H9 (cell line): Measurements from ENCODE around the gene LEKR1. TPM values are rescaled to one million over a fixed set of nuclear protein-coding genes. Genes with fewer than 3 reads are reported as not detected.

Experiments
- DNase-seq: peaks from one replicate; pipeline ENCODE4 v3.0.0-alpha.2; 2017
- H2AFZ ChIP-seq: one replicate; pipeline ENCODE4 v1.6.1; 2013; ENCODE audit warnings: mild to moderate bottlenecking, low read length, control low read depth, moderate library complexity
- H2AK5ac ChIP-seq: 2 replicates; pipeline ENCODE4 v1.6.1; 2013; ENCODE audit warnings: low read length, control low read depth, mixed read lengths; ENCODE audit not compliant: insufficient read length
- H2BK120ac ChIP-seq: one replicate; pipeline ENCODE4 v1.6.1; 2013; ENCODE audit warnings: low read depth, mild to moderate bottlenecking, low read length, control low read depth, inconsistent platforms; ENCODE audit not compliant: poor library complexity, severe bottlenecking
- H2BK12ac ChIP-seq: 2 replicates; pipeline ENCODE4 v1.6.1; 2013; ENCODE audit warnings: low read length, control low read depth, mixed read lengths, low read depth; ENCODE audit not compliant: insufficient read length
- H2BK15ac ChIP-seq: 2 replicates; pipeline ENCODE4 v1.6.1; 2013; ENCODE audit warnings: low read depth, low read length, control low read depth
- H2BK20ac ChIP-seq: one replicate; pipeline ENCODE4 v1.6.1; 2013; ENCODE audit warnings: low read depth, mild to moderate bottlenecking, low read length, control low read depth, inconsistent platforms; ENCODE audit not compliant: poor library complexity, severe bottlenecking
- H2BK5ac ChIP-seq: 2 replicates; pipeline ENCODE4 v1.6.1; 2013; ENCODE audit warnings: low read length, control low read depth, mixed read lengths; ENCODE audit not compliant: insufficient read length
- H3K14ac ChIP-seq: 2 replicates; pipeline ENCODE4 v1.6.1; 2013; ENCODE audit warnings: low read length, control low read depth; ENCODE audit not compliant: insufficient read depth
- H3K18ac ChIP-seq: 2 replicates; pipeline ENCODE4 v1.6.1; 2013; ENCODE audit warnings: low read depth, mild to moderate bottlenecking, mixed read lengths, low read length, control low read depth; ENCODE audit not compliant: insufficient read length
- H3K23ac ChIP-seq: 2 replicates; pipeline ENCODE4 v1.6.1; 2013; ENCODE audit warnings: low read length, control low read depth, mixed read lengths, low read depth; ENCODE audit not compliant: insufficient read length
- H3K23me2 ChIP-seq: 2 replicates; pipeline ENCODE4 v1.6.1; 2013; ENCODE audit warnings: low read depth, mild to moderate bottlenecking, mixed read lengths, low read length, control low read depth; ENCODE audit not compliant: insufficient read length, poor library complexity, severe bottlenecking
- H3K27ac ChIP-seq: 2 replicates; pipeline ENCODE4 v1.5.1; 2013; ENCODE audit warnings: low read length, control low read depth, mixed read lengths, low read depth; ENCODE audit not compliant: insufficient read length
- H3K27me3 ChIP-seq: 2 replicates; pipeline ENCODE4 v1.6.1; 2013; ENCODE audit warnings: low read length, control low read depth, inconsistent platforms; ENCODE audit not compliant: insufficient read depth
- H3K4ac ChIP-seq: 2 replicates; pipeline ENCODE4 v1.6.1; 2013; ENCODE audit warnings: low read depth, mild to moderate bottlenecking, control low read depth, inconsistent platforms, low read length, moderate library complexity
- H3K4me1 ChIP-seq: 2 replicates; pipeline ENCODE4 v1.6.1; 2013; ENCODE audit warnings: low read length, control low read depth, inconsistent platforms; ENCODE audit not compliant: insufficient read depth
- H3K4me2 ChIP-seq: 2 replicates; pipeline ENCODE4 v1.6.1; 2013; ENCODE audit warnings: low read length, control low read depth, mixed read lengths; ENCODE audit not compliant: insufficient read length, insufficient read depth
- H3K56ac ChIP-seq: 2 replicates; pipeline ENCODE4 v1.6.1; 2013; ENCODE audit warnings: low read depth, mild to moderate bottlenecking, mixed read lengths, low read length, control low read depth; ENCODE audit not compliant: insufficient read length
- H3K79me1 ChIP-seq: 2 replicates; pipeline ENCODE4 v1.6.1; 2013; ENCODE audit warnings: low read depth, mild to moderate bottlenecking, moderate library complexity, low read length, control low read depth, inconsistent platforms; ENCODE audit not compliant: insufficient read depth, poor library complexity, severe bottlenecking
- H3K79me2 ChIP-seq: 2 replicates; pipeline ENCODE4 v1.6.1; 2013; ENCODE audit warnings: low read length, control low read depth, inconsistent platforms; ENCODE audit not compliant: insufficient read depth
- H3K9ac ChIP-seq: 2 replicates; pipeline ENCODE4 v1.6.1; 2013; ENCODE audit warnings: low read length, control low read depth, mixed read lengths; ENCODE audit not compliant: insufficient read length; ENCODE audit errors: extremely low read depth
- H3K9me3 ChIP-seq: one replicate; pipeline ENCODE4 v1.6.1; 2013; ENCODE audit warnings: low read depth, low read length, inconsistent platforms; ENCODE audit not compliant: control insufficient read depth
- H3T11ph ChIP-seq: one replicate; pipeline ENCODE4 v1.6.1; 2013; ENCODE audit warnings: mild to moderate bottlenecking, low read length, control low read depth, inconsistent platforms
- H4K20me1 ChIP-seq: one replicate; pipeline ENCODE4 v1.6.1; 2013; ENCODE audit not compliant: control insufficient read depth, insufficient read length, insufficient read depth
- H4K5ac ChIP-seq: 2 replicates; pipeline ENCODE4 v1.6.1; 2013; ENCODE audit warnings: low read depth, mild to moderate bottlenecking, mixed read lengths, low read length, control low read depth; ENCODE audit not compliant: insufficient read length
- H4K8ac ChIP-seq: replicated peaks from 2 replicates; pipeline ENCODE4 v1.6.1; 2013; ENCODE audit warnings: low read length, control low read depth, mixed read lengths, low read depth; ENCODE audit not compliant: insufficient read length
- H4K91ac ChIP-seq: 2 replicates; pipeline ENCODE4 v1.6.1; 2013; ENCODE audit warnings: low read depth, mild to moderate bottlenecking, moderate library complexity, mixed read lengths, low read length, control low read depth; ENCODE audit not compliant: insufficient read length
- H3K27ac Mint-ChIP-seq, 3 experiments: 2 replicates in 2 of 3; 3 replicates in 1 of 3; pipeline ENCODE4 v1.8.0; 2020 to 2021; ENCODE audit warnings: mixed read lengths in 3 of 3, mild to moderate bottlenecking in 1 of 3, moderate library complexity in 1 of 3
- H3K27me3 Mint-ChIP-seq: 2 replicates; pipeline ENCODE4 v1.8.0; 2021; ENCODE audit warnings: low read depth, mild to moderate bottlenecking, moderate library complexity, mixed read lengths
- H3K36me3 Mint-ChIP-seq, 3 experiments: 2 replicates in 2 of 3; 3 replicates in 1 of 3; pipeline ENCODE4 v1.8.0; 2020 to 2021; ENCODE audit warnings: low read depth in 3 of 3, mixed read lengths in 3 of 3; ENCODE audit not compliant: insufficient read depth in 1 of 3
- H3K4me1 Mint-ChIP-seq, 2 experiments: 2 replicates each; pipeline ENCODE4 v1.8.0; 2020; ENCODE audit warnings: mixed read lengths in 2 of 2
- H3K4me3 Mint-ChIP-seq, 2 experiments: 2 replicates in 1 of 2; 3 replicates in 1 of 2; pipeline ENCODE4 v1.8.0; 2020 to 2021; ENCODE audit warnings: mild to moderate bottlenecking in 2 of 2, mixed read lengths in 2 of 2, moderate library complexity in 1 of 2
- H3K9me3 Mint-ChIP-seq, 2 experiments: 2 replicates in 1 of 2; 3 replicates in 1 of 2; pipeline ENCODE4 v1.8.0; 2020; ENCODE audit warnings: mild to moderate bottlenecking in 2 of 2, mixed read lengths in 2 of 2, moderate library complexity in 1 of 2
- WGBS: extraction: QIAGEN DNeasy Blood & Tissue Kit; methylation state at CpG from one replicate; pipeline ENCODE4 v1.1.7; 2013; ENCODE audit warnings: missing lambda C conversion rate, low lambda C conversion rate, mixed read lengths; ENCODE audit not compliant: insufficient read length; ENCODE audit errors: extremely low coverage; 5-methylcytosine and 5-hydroxymethylcytosine counted together
- total RNA-seq: library from RNA; stranded (reverse); gene quantifications from 2 replicates; pipeline ENCODE4 v1.2.1, GENCODE V29; 2021
- TF ChIP-seq, protein P1 (sequence below): fragments of 200-600 bp; sonication (generic); conservative IDR thresholded peaks from 3 replicates; pipeline ENCODE4 v1.8.0; 2021; ENCODE audit warnings: antibody characterized with exemption, mild to moderate bottlenecking

Gene LEKR1
- total RNA-seq, 1 experiment from 2014 or later: not detected

DNA sequence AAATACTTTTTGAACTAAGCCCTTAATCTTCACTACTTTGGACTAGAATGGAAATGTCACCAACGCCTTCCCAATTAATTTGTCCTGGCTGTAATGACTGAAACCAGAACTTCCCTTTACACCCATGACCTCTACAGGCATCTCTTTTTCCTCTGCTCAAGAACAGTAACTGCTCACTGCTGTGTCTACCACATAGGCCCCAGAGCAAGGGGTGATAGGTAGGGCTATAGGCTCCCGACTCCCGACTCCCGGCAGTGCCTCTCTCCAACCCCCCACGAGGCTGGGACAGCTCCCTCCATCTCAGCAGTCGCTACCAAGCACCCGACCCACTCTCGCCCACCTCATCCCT lies 384 bp upstream of the LEKR1 start:
- DNase-seq: no peak
- H3K36me3 Mint-ChIP-seq: peaks cover 2 to 6% (median 2%) of the 10 kb centered on the region in 3 experiments; a peak in 5 of 7 replicates
- Histone ChIP-seq H2BK20ac (no peak overlapping the region), H3K27ac (no peak overlapping the region), H2BK5ac (no peak overlapping the region), H4K8ac (no peak overlapping the region), H3T11ph (no peak overlapping the region), H3K4ac (no peak overlapping the region), H3K18ac (no peak overlapping the region), H3K79me1 (no peaks in the 10 kb centered on the region), H3K23ac (no peak overlapping the region), H3K9me3 (no peaks in the 10 kb centered on the region), H3K27me3 (peaks cover 32% of the 10 kb centered on the region; the same call in 1 of the 2 replicates), H2BK12ac (no peak overlapping the region), H4K20me1 (no peaks in the 10 kb centered on the region), H4K5ac (no peak overlapping the region), H2BK120ac (no peak overlapping the region), H3K56ac (no peak overlapping the region), H2BK15ac (no peak overlapping the region), H4K91ac (no peak overlapping the region), H3K4me1 (peaks cover 2% of the 10 kb centered on the region; the same call in 1 of the 2 replicates), H3K23me2 (peaks cover 12% of the 10 kb centered on the region), H3K4me2 (peak overlapping the region; percentile 99), H3K14ac (peak overlapping the region; percentile 51; the same call in 1 of the 2 replicates), H3K9ac (peak overlapping the region; percentile 17), H3K79me2 (no peaks in the 10 kb centered on the region), H2AK5ac (no peak overlapping the region), H2AFZ (no peak overlapping the region)
- H3K4me3 Mint-ChIP-seq: peak overlapping the region; percentile 83 to 85
- peaks cover 46 to 52% of the 10 kb centered on the region in 2 experiments for H3K4me1 Mint-ChIP-seq
- peaks cover 81% of the 10 kb centered on the region for H3K27me3 Mint-ChIP-seq
- H3K9me3 Mint-ChIP-seq: no peaks in the 10 kb centered on the region
- TF ChIP-seq, protein P1, sequence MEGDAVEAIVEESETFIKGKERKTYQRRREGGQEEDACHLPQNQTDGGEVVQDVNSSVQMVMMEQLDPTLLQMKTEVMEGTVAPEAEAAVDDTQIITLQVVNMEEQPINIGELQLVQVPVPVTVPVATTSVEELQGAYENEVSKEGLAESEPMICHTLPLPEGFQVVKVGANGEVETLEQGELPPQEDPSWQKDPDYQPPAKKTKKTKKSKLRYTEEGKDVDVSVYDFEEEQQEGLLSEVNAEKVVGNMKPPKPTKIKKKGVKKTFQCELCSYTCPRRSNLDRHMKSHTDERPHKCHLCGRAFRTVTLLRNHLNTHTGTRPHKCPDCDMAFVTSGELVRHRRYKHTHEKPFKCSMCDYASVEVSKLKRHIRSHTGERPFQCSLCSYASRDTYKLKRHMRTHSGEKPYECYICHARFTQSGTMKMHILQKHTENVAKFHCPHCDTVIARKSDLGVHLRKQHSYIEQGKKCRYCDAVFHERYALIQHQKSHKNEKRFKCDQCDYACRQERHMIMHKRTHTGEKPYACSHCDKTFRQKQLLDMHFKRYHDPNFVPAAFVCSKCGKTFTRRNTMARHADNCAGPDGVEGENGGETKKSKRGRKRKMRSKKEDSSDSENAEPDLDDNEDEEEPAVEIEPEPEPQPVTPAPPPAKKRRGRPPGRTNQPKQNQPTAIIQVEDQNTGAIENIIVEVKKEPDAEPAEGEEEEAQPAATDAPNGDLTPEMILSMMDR: no peak
- no CpG with 5 or more reads among the region's 8 CpGs for WGBS
- peak overlapping the region in 2 of 3 experiments; percentile 49 to 87; a peak in 3 of 7 replicates for H3K27ac Mint-ChIP-seq
